WTC11 (cell line): ENCODE measurements around the gene RGS9BP. TPM values are rescaled to one million over a fixed set of nuclear protein-coding genes. Genes with fewer than 3 reads are reported as not detected.

Experiments
- ATAC-seq: fragments of 200-7000 bp; cut with Tn5 transposase; 2 replicates; pipeline ENCODE4 v1.10.0; 2021; ENCODE audit warnings: mild to moderate bottlenecking, moderate library complexity
- CTCF ChIA-PET: fragments of 300-600 bp; sonication (Branson Sonifier 250); formaldehyde crosslinking; loops from one replicate; lab custom pipeline; 2021; ENCODE audit warnings: antibody characterized with exemption; lab: Charles Lee
- POLR2A ChIA-PET: fragments of 350-600 bp; sonication (Branson Sonifier 250); formaldehyde crosslinking; loops from one replicate; lab custom pipeline; 2021; ENCODE audit warnings: antibody characterized with exemption; lab: Charles Lee
- DNase-seq: peaks from one replicate; pipeline ENCODE4 v3.0.0; 2021; ENCODE audit warnings: low spot score
- H3K27ac Mint-ChIP-seq: 2 replicates; pipeline ENCODE4 v1.8.0; 2021; ENCODE audit warnings: mixed read lengths
- H3K27me3 Mint-ChIP-seq: 2 replicates; pipeline ENCODE4 v1.8.0; 2021; ENCODE audit warnings: low read depth, mild to moderate bottlenecking, moderate library complexity, mixed read lengths
- H3K36me3 Mint-ChIP-seq: 2 replicates; pipeline ENCODE4 v1.8.0; 2021; ENCODE audit warnings: mixed read lengths
- H3K4me1 Mint-ChIP-seq: 2 replicates; pipeline ENCODE4 v1.8.0; 2022; ENCODE audit warnings: mixed read lengths
- H3K4me3 Mint-ChIP-seq: 2 replicates; pipeline ENCODE4 v1.8.0; 2021; ENCODE audit warnings: mild to moderate bottlenecking, moderate library complexity, mixed read lengths
- H3K9me3 Mint-ChIP-seq: 2 replicates; pipeline ENCODE4 v1.8.0; 2021; ENCODE audit warnings: mixed read lengths
- EMX1 ChIP-seq: fragments of 250-450 bp; sonication (Bioruptor Pico); IDR thresholded peaks from 2 replicates; pipeline ENCODE4 v1.8.0; 2021; ENCODE audit warnings: mild to moderate bottlenecking
- FOXK1 ChIP-seq: sonication (generic); formaldehyde crosslinking; IDR thresholded peaks from 2 replicates; pipeline ENCODE4 v1.8.0; 2022; ENCODE audit warnings: mild to moderate bottlenecking, moderate library complexity, missing genetic modification reagents
- IRF2 ChIP-seq: sonication (generic); formaldehyde crosslinking; IDR thresholded peaks from 2 replicates; pipeline ENCODE4 v1.8.0; 2022; ENCODE audit warnings: low read depth, missing genetic modification reagents, borderline replicate concordance
- KAT7 ChIP-seq: sonication (generic); formaldehyde crosslinking; IDR thresholded peaks from 2 replicates; pipeline ENCODE4 v1.8.1; 2023; ENCODE audit warnings: missing genetic modification reagents, mild to moderate bottlenecking, borderline replicate concordance
- MYBL2 ChIP-seq: sonication (generic); formaldehyde crosslinking; IDR thresholded peaks from 2 replicates; pipeline ENCODE4 v1.8.1; 2023; ENCODE audit warnings: mild to moderate bottlenecking, moderate library complexity, missing genetic modification reagents
- NFYB ChIP-seq: sonication (generic); formaldehyde crosslinking; conservative IDR thresholded peaks from 2 replicates; pipeline ENCODE4 v1.8.0; 2022; ENCODE audit warnings: low read depth, missing genetic modification reagents
- NR2C2 ChIP-seq: sonication (generic); formaldehyde crosslinking; IDR thresholded peaks from 2 replicates; pipeline ENCODE4 v1.8.0; 2022; ENCODE audit warnings: mild to moderate bottlenecking, missing genetic modification reagents
- SMAD3 ChIP-seq: sonication (generic); formaldehyde crosslinking; IDR thresholded peaks from 2 replicates; pipeline ENCODE4 v1.8.0; 2022; ENCODE audit warnings: missing genetic modification reagents, mild to moderate bottlenecking, borderline replicate concordance
- TCF7 ChIP-seq: sonication (generic); formaldehyde crosslinking; IDR thresholded peaks from 2 replicates; pipeline ENCODE4 v1.8.0; 2022; ENCODE audit warnings: mild to moderate bottlenecking, low read depth, missing genetic modification reagents, moderate library complexity
- ZBTB21 ChIP-seq: sonication (generic); formaldehyde crosslinking; IDR thresholded peaks from 2 replicates; pipeline ENCODE4 v1.8.1; 2023; ENCODE audit warnings: mild to moderate bottlenecking, missing genetic modification reagents, borderline replicate concordance
- ZNF121 ChIP-seq: sonication (generic); formaldehyde crosslinking; IDR thresholded peaks from 2 replicates; pipeline ENCODE4 v1.8.0; 2023; ENCODE audit warnings: missing genetic modification reagents
- ZNF263 ChIP-seq: sonication (generic); formaldehyde crosslinking; IDR thresholded peaks from 2 replicates; pipeline ENCODE4 v1.8.1; 2022; ENCODE audit warnings: low read depth, mild to moderate bottlenecking, moderate library complexity, missing genetic modification reagents
- total RNA-seq: library from RNA; stranded (reverse); gene quantifications from 3 replicates; pipeline ENCODE4 v1.2.3, GENCODE V29; 2021
- TF ChIP-seq, protein P1 (sequence below): sonication (generic); formaldehyde crosslinking; IDR thresholded peaks from 2 replicates; pipeline ENCODE4 v1.8.1; 2022; ENCODE audit warnings: low read depth, missing genetic modification reagents, borderline replicate concordance
- TF ChIP-seq, protein P2 (sequence below): sonication (generic); formaldehyde crosslinking; IDR thresholded peaks from 2 replicates; pipeline ENCODE4 v1.8.1; 2023; ENCODE audit warnings: mild to moderate bottlenecking, missing genetic modification reagents, moderate library complexity
- TF ChIP-seq, protein P3 (sequence below): sonication (generic); formaldehyde crosslinking; IDR thresholded peaks from 2 replicates; pipeline ENCODE4 v1.8.0; 2022; ENCODE audit warnings: missing genetic modification reagents
- TF ChIP-seq, protein P4 (sequence below): sonication (generic); formaldehyde crosslinking; IDR thresholded peaks from 2 replicates; pipeline ENCODE4 v1.8.1; 2023; ENCODE audit warnings: mild to moderate bottlenecking, missing genetic modification reagents, moderate library complexity
- TF ChIP-seq, protein P5 (sequence below): sonication (generic); formaldehyde crosslinking; IDR thresholded peaks from 2 replicates; pipeline ENCODE4 v1.8.0; 2022; ENCODE audit warnings: mild to moderate bottlenecking, missing genetic modification reagents
- TF ChIP-seq, protein P6 (sequence below): sonication (generic); formaldehyde crosslinking; IDR thresholded peaks from 2 replicates; pipeline ENCODE4 v1.8.0; 2023; ENCODE audit warnings: missing genetic modification reagents, mild to moderate bottlenecking, borderline replicate concordance
- TF ChIP-seq, protein P7 (sequence below): sonication (generic); formaldehyde crosslinking; IDR thresholded peaks from 2 replicates; pipeline ENCODE4 v1.8.1; 2022; ENCODE audit warnings: mild to moderate bottlenecking, moderate library complexity, missing genetic modification reagents
- TF ChIP-seq, protein P8 (sequence below): sonication (generic); formaldehyde crosslinking; IDR thresholded peaks from 2 replicates; pipeline ENCODE4 v1.8.0; 2022; ENCODE audit warnings: mild to moderate bottlenecking, missing genetic modification reagents

Gene RGS9BP
- total RNA-seq, 1 experiment from 2014 or later = 0.24 TPM

DNA sequence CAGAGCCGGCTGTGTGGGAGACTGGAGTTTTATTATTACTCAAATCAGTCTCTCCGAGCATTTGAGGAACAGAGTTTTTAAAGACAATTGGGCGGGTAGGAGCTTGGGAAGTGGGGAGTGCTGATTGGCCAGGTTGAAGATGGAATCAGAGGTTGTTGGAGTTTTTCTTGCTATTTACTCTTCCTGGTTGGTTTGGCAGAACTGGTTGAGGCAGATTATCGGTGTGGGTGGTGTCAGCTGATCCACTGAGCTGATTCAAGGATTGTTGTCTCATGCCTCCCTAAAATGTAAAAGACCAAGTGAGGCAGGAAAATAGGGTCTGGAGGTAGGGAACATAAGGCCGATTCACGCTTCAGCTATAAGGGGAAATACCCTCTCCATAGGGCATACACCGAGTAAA, 42.6 kb downstream of the RGS9BP start (continued):
- TF ChIP-seq, protein P1, sequence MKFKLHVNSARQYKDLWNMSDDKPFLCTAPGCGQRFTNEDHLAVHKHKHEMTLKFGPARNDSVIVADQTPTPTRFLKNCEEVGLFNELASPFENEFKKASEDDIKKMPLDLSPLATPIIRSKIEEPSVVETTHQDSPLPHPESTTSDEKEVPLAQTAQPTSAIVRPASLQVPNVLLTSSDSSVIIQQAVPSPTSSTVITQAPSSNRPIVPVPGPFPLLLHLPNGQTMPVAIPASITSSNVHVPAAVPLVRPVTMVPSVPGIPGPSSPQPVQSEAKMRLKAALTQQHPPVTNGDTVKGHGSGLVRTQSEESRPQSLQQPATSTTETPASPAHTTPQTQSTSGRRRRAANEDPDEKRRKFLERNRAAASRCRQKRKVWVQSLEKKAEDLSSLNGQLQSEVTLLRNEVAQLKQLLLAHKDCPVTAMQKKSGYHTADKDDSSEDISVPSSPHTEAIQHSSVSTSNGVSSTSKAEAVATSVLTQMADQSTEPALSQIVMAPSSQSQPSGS (CRISPR knock-in tag) = no peak
- TF ChIP-seq, protein P2, sequence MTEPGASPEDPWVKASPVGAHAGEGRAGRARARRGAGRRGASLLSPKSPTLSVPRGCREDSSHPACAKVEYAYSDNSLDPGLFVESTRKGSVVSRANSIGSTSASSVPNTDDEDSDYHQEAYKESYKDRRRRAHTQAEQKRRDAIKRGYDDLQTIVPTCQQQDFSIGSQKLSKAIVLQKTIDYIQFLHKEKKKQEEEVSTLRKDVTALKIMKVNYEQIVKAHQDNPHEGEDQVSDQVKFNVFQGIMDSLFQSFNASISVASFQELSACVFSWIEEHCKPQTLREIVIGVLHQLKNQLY (CRISPR knock-in tag) = no peak
- TF ChIP-seq MYBL2 (CRISPR knock-in tag) (no peak), EMX1 (CRISPR knock-in tag) (no peak)
- TF ChIP-seq, all 79 proteins: peak for 0

DNA sequence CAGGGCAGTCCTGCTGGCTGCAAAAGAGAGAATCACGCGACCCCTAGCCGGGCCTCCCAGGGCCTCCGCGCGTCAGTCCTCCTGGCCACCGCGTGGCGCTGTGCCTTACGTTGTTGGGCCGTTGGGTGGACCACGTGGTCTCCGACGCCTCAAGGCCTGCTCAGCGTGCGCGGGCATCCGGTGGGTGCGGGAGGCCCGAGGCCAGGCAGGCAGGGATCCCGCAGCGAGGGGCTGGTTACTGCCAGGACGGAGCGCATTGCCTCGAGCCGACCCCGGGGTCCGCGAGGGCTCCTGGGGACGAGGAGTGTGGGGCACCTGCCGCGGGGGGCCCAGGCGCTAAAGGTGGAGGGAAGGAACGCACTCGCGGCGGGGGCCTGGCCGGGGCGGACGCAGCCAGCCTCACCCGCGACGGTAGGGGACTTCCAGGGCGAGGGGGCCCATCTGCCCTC, 44.0 kb downstream of the RGS9BP start, which contains the start of gene TDRD12:
Gene TDRD12 (plus strand): TSS at position 157 of the 449 bp plus-strand sequence. CDS start 306 bp downstream, outside the sequence.
- DNase-seq (peak; percentile 70), ATAC-seq (peak; percentile 73; the same call in 1 of the 2 replicates)
- H3K27ac Mint-ChIP-seq = no peak within 1 kb of the TSS
- no peak within 1 kb of the TSS for H3K4me3 Mint-ChIP-seq
- 0 out of 2 replicates have a peak, but pooled peaks cover 2% of the 10 kb centered on the region for H3K36me3 Mint-ChIP-seq
- H3K9me3 Mint-ChIP-seq = peaks cover 3% of the 10 kb centered on the region
- ChIA-PET CTCF (interaction anchor here (0.6 to 2.1 kb wide), 2 partner anchors 44 to 151 kb away, joined by 3 to 6 read pairs; partner anchors contain the start of genes ANKRD27 and RGS9BP), POLR2A (no interaction called here)
- peaks cover 5% of the 10 kb centered on the region for H3K4me1 Mint-ChIP-seq
- H3K27me3 Mint-ChIP-seq = no peaks in the 10 kb centered on the region
- 0 out of 2 replicates have a peak, but pooled peaks have one; percentile 54 for TF ChIP-seq ZBTB21
- TF ChIP-seq FOXK1 = peak; percentile 47; the same call in 1 of the 2 replicates
- TF ChIP-seq NFYB (CRISPR knock-in tag) = 0 out of 2 replicates have a peak, but pooled peaks have one; percentile 21
- no peak for TF ChIP-seq ZNF121 (CRISPR knock-in tag)
- peak; percentile 38; the same call in 1 of the 2 replicates for TF ChIP-seq TCF7 (CRISPR knock-in tag)
- TF ChIP-seq, protein P3, sequence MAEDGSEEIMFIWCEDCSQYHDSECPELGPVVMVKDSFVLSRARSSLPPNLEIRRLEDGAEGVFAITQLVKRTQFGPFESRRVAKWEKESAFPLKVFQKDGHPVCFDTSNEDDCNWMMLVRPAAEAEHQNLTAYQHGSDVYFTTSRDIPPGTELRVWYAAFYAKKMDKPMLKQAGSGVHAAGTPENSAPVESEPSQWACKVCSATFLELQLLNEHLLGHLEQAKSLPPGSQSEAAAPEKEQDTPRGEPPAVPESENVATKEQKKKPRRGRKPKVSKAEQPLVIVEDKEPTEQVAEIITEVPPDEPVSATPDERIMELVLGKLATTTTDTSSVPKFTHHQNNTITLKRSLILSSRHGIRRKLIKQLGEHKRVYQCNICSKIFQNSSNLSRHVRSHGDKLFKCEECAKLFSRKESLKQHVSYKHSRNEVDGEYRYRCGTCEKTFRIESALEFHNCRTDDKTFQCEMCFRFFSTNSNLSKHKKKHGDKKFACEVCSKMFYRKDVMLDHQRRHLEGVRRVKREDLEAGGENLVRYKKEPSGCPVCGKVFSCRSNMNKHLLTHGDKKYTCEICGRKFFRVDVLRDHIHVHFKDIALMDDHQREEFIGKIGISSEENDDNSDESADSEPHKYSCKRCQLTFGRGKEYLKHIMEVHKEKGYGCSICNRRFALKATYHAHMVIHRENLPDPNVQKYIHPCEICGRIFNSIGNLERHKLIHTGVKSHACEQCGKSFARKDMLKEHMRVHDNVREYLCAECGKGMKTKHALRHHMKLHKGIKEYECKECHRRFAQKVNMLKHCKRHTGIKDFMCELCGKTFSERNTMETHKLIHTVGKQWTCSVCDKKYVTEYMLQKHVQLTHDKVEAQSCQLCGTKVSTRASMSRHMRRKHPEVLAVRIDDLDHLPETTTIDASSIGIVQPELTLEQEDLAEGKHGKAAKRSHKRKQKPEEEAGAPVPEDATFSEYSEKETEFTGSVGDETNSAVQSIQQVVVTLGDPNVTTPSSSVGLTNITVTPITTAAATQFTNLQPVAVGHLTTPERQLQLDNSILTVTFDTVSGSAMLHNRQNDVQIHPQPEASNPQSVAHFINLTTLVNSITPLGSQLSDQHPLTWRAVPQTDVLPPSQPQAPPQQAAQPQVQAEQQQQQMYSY (CRISPR knock-in tag) = no peak
- TF ChIP-seq SMAD3 (CRISPR knock-in tag) = no peak
- no peak for TF ChIP-seq IRF2 (CRISPR knock-in tag)
- TF ChIP-seq, protein P4, sequence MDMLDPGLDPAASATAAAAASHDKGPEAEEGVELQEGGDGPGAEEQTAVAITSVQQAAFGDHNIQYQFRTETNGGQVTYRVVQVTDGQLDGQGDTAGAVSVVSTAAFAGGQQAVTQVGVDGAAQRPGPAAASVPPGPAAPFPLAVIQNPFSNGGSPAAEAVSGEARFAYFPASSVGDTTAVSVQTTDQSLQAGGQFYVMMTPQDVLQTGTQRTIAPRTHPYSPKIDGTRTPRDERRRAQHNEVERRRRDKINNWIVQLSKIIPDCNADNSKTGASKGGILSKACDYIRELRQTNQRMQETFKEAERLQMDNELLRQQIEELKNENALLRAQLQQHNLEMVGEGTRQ = peak; percentile 84
- TF ChIP-seq, protein P5, sequence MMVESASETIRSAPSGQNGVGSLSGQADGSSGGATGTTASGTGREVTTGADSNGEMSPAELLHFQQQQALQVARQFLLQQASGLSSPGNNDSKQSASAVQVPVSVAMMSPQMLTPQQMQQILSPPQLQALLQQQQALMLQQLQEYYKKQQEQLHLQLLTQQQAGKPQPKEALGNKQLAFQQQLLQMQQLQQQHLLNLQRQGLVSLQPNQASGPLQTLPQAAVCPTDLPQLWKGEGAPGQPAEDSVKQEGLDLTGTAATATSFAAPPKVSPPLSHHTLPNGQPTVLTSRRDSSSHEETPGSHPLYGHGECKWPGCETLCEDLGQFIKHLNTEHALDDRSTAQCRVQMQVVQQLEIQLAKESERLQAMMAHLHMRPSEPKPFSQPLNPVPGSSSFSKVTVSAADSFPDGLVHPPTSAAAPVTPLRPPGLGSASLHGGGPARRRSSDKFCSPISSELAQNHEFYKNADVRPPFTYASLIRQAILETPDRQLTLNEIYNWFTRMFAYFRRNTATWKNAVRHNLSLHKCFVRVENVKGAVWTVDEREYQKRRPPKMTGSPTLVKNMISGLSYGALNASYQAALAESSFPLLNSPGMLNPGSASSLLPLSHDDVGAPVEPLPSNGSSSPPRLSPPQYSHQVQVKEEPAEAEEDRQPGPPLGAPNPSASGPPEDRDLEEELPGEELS (CRISPR knock-in tag) = peak; percentile 70; the same call in 1 of the 2 replicates
- TF ChIP-seq, protein P6, sequence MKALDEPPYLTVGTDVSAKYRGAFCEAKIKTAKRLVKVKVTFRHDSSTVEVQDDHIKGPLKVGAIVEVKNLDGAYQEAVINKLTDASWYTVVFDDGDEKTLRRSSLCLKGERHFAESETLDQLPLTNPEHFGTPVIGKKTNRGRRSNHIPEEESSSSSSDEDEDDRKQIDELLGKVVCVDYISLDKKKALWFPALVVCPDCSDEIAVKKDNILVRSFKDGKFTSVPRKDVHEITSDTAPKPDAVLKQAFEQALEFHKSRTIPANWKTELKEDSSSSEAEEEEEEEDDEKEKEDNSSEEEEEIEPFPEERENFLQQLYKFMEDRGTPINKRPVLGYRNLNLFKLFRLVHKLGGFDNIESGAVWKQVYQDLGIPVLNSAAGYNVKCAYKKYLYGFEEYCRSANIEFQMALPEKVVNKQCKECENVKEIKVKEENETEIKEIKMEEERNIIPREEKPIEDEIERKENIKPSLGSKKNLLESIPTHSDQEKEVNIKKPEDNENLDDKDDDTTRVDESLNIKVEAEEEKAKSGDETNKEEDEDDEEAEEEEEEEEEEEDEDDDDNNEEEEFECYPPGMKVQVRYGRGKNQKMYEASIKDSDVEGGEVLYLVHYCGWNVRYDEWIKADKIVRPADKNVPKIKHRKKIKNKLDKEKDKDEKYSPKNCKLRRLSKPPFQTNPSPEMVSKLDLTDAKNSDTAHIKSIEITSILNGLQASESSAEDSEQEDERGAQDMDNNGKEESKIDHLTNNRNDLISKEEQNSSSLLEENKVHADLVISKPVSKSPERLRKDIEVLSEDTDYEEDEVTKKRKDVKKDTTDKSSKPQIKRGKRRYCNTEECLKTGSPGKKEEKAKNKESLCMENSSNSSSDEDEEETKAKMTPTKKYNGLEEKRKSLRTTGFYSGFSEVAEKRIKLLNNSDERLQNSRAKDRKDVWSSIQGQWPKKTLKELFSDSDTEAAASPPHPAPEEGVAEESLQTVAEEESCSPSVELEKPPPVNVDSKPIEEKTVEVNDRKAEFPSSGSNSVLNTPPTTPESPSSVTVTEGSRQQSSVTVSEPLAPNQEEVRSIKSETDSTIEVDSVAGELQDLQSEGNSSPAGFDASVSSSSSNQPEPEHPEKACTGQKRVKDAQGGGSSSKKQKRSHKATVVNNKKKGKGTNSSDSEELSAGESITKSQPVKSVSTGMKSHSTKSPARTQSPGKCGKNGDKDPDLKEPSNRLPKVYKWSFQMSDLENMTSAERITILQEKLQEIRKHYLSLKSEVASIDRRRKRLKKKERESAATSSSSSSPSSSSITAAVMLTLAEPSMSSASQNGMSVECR (CRISPR knock-in tag) = peak; percentile 74; the same call in 1 of the 2 replicates
- TF ChIP-seq KAT7 (CRISPR knock-in tag) = no peak
- 0 out of 2 replicates have a peak, but pooled peaks have one; percentile 66 for TF ChIP-seq NR2C2 (CRISPR knock-in tag)
- TF ChIP-seq ZNF263 (CRISPR knock-in tag) = no peak
- TF ChIP-seq, protein P7, sequence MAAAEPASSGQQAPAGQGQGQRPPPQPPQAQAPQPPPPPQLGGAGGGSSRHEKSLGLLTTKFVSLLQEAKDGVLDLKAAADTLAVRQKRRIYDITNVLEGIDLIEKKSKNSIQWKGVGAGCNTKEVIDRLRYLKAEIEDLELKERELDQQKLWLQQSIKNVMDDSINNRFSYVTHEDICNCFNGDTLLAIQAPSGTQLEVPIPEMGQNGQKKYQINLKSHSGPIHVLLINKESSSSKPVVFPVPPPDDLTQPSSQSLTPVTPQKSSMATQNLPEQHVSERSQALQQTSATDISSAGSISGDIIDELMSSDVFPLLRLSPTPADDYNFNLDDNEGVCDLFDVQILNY (CRISPR knock-in tag) = peak; percentile 52; the same call in 1 of the 2 replicates
- TF ChIP-seq, protein P8, sequence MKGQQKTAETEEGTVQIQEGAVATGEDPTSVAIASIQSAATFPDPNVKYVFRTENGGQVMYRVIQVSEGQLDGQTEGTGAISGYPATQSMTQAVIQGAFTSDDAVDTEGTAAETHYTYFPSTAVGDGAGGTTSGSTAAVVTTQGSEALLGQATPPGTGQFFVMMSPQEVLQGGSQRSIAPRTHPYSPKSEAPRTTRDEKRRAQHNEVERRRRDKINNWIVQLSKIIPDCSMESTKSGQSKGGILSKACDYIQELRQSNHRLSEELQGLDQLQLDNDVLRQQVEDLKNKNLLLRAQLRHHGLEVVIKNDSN = peak; percentile 69; the same call in 1 of the 2 replicates
